Activated naive CD4-positive, alpha-beta T cell treated with anti-CD3 and anti-CD28 coated beads, Interleukin-2, amount 50 U/mL, for 72 hours (primary cell): Measurements from ENCODE around the gene PPP3R1. TPM values are rescaled to one million over a fixed set of nuclear protein-coding genes. Genes with fewer than 3 reads are reported as not detected.

Source experiments
- ATAC-seq, 2 donors: fragments of 150-1000 bp; cut with Tn5 transposase; 2 replicates each; pipeline ENCODE4 v1.10.0; 2021; ENCODE audit warnings: mild to moderate bottlenecking in 2 of 2, moderate library complexity in 2 of 2
- DNase-seq, 2 donors: peaks; one replicate each; pipeline ENCODE4 v3.0.0; 2021 to 2022; ENCODE audit warnings: low spot score in 2 of 2
- H3K27ac Mint-ChIP-seq, 2 donors: one replicate each; pipeline ENCODE4 v1.8.0; 2022; ENCODE audit warnings: mild to moderate bottlenecking in 2 of 2, mixed read lengths in 2 of 2
- H3K36me3 Mint-ChIP-seq, 2 donors: one replicate each; pipeline ENCODE4 v1.8.0; 2022; ENCODE audit warnings: mixed read lengths in 2 of 2
- H3K9me3 Mint-ChIP-seq, 2 donors: one replicate each; pipeline ENCODE4 v1.8.0; 2022; ENCODE audit warnings: mixed read lengths in 2 of 2
- total RNA-seq, 2 donors: library from RNA; stranded (reverse); gene quantifications; one replicate each; pipeline ENCODE4 v1.2.3, GENCODE V29; 2022

PPP3R1 gene
- total RNA-seq, 2 donors from 2014 or later = 61.5 to 69.1 TPM

DNA sequence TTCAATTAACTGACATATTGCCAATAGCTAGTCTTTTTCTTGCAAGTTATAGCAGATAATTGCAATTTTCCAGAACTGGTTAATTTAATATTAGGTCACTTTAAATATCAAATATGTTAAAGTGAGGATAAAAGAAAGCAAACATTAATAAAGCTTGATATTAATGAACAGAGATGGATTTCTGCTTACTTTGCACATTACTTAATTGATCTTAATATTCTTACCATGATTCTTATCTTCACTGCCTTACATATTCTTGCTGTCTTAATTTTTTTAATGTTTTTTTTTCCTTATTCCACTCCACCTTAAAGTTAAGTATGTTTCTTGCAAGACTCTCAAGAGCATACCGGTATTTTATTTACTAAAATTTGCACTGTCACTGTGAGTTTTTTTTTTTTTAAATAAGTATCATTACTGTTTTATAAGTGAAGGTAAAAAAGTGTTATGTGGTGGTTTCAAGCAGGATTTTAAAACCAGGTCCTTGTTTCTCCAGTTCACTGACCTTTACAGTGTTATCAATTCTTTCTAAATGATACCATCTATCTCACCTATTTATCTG lies 33.9 kb downstream of the PPP3R1 start:
- Mint-ChIP-seq H3K9me3 (no peaks in the 10 kb centered on the region), H3K36me3 (peaks cover 0 to 20% of the 10 kb centered on the region in 2 donors), H3K27ac (no peak overlapping the region)
- ATAC-seq = no peak
- DNase-seq = no peak

DNA sequence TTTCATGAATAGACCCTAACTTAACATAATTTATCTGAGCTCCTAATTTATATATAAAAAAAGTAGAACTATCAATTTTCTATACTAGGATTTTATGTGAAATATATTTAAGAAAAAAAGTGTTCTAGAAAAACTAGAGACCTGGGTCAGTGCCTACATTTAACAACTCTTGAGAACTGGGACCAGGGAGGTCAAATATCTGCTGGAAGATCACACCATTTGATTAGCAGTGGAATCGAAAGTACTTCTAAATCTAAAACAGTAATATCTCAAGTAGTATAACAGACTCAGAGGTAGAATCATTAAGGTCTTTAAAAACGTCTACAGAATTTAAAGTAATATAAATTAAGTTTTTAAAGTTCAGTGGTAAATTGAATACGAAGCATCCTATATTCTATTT lies 34.6 kb downstream of the PPP3R1 start:
- no peak overlapping the region for H3K27ac Mint-ChIP-seq
- no peaks in the 10 kb centered on the region for H3K9me3 Mint-ChIP-seq
- ATAC-seq = no peak
- no peak for DNase-seq
- peaks cover 0 to 20% of the 10 kb centered on the region in 2 donors for H3K36me3 Mint-ChIP-seq

DNA sequence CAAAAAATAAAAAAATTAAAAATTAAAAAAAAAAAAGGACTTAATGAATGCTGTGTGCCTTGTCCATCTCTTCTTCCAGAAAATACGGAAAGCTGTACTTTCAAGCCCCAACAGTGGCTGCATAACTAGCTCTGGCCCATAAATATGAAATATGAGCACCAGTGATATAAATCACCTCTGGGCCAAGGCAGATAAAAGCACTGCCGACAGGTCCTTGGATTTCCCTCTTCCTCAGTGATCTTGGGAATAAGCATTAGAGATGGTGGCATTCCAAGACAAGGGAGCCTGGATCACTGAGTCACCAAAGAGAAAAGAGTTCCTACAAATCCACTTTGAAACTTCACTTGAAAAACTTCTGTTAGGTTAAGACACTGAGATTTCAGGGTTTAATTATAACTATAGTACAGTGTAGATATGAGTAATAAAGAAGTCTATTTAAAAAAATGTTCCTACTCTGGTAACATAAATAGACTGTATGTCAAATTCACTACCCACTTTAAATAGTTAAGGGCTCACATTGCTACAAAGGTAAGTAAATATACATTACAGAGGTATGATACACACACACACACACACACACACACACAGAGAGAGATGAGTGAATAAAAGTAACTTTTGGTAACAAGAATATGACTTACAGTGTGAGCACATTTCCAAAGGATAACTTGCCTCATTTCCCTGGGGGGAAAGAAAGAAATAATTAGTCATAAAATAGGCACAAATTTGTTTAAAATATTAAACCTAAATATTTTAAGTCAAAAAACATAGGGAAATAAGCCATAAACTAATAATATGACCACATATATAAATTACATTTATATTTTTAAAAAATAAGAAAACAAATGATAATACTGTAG lies 35.6 kb downstream of the PPP3R1 start:
- DNase-seq = no peak
- Mint-ChIP-seq H3K36me3 (peaks cover 5 to 21% of the 10 kb centered on the region in 2 donors), H3K27ac (no peak overlapping the region), H3K9me3 (no peaks in the 10 kb centered on the region)
- peak in 1 of 2 donors; percentile 61 for ATAC-seq

DNA sequence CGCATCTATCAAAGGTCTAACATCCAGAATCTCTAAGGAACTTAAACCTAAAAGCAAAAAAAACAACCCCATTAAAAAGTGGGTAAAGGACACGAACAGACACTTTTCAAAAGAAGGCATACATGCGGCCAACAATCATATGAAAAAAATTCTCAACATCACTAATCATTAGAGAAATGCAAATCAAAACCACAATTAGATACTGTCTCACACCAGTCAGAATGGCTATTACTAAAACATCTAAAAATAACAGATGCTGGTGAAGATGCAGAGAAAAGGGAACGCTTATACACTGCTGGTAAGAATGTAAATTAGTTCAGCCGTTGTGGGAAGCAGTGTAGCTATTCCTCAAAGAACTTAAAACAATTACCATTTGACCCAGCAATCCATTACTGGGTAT lies 38.0 kb downstream of the PPP3R1 start:
- ATAC-seq (no peak), DNase-seq (no peak)
- Mint-ChIP-seq H3K36me3 (peaks cover 5 to 19% of the 10 kb centered on the region in 2 donors), H3K9me3 (no peaks in the 10 kb centered on the region), H3K27ac (no peak overlapping the region)

DNA sequence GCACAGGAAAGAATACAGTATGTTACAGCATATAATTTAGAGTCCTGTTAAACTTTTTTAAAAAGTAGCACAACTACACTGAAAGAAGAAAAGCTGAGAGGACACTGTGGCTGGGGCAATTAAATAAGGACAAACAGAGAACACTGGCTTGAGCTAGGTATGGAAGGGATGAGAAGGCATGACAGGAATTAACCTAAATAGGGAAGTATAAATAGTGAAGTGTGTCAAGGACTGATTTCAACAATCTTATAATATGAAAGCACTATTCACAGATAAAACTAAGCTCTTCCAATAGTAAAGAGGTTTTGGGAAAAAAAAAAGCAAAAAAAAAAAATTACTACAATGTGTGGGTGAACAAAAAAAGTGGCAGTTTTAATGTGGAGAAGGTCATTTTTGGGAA lies 45.5 kb downstream of the PPP3R1 start:
- Mint-ChIP-seq H3K9me3 (no peaks in the 10 kb centered on the region), H3K36me3 (peaks cover 0 to 14% of the 10 kb centered on the region in 2 donors), H3K27ac (no peak overlapping the region)
- no peak for DNase-seq
- no peak for ATAC-seq

DNA sequence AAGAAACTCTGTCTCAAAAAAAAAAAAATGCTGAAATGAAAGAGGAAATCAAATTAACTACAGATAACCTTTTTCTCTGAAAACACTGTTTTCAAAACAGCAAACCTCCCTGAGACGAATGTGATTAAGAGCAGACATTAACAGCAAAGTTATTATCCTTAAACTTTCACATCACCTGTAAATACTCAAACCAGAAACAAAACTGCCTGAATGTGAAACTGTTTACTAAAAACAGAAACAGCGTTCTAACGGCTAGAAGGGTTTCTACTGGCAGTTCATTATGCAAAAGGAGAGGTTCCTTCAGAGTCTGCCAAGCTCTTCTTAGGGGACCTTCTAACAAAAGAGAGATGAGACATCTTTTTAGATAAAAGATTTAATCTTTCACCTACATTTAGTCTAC lies 48.7 kb downstream of the PPP3R1 start:
- peaks cover 0 to 9% of the 10 kb centered on the region in 2 donors for H3K36me3 Mint-ChIP-seq
- no peaks in the 10 kb centered on the region for H3K9me3 Mint-ChIP-seq
- peak overlapping the region; percentile 74 to 95 for H3K27ac Mint-ChIP-seq
- DNase-seq (no peak), ATAC-seq (peak; percentile 86 to 97)

DNA sequence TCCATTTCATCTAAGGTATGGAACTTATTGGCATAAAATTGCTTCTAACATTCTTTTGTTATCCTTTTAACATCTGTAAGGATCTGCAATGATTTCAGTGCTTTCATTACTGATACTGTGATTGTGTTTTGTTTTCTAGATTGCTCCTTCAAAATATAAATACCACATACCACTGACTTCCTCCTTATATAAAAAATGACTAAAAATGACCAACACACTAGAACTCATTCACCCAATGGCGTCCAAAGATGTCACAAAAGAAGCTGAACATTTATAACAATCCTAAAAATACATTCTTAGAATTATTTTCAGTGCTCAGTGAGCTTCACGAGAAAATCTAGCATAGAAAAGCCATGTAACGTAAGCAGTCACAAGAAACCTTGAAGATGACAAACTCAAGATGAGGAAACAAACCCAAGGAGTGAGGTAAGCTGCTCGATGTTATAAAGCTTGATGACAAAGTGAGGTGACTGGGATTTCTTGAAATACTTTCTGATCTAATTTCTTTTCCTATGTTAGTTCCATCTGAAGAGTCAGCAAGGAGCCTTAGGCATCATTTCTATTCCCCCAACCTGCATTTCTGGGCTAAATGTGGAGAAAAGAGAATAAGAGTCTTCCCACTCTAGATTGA lies 52.1 kb downstream of the PPP3R1 start:
- Mint-ChIP-seq H3K27ac (no peak overlapping the region), H3K36me3 (peaks cover 0 to 6% of the 10 kb centered on the region in 2 donors), H3K9me3 (no peaks in the 10 kb centered on the region)
- ATAC-seq = no peak
- DNase-seq = no peak

DNA sequence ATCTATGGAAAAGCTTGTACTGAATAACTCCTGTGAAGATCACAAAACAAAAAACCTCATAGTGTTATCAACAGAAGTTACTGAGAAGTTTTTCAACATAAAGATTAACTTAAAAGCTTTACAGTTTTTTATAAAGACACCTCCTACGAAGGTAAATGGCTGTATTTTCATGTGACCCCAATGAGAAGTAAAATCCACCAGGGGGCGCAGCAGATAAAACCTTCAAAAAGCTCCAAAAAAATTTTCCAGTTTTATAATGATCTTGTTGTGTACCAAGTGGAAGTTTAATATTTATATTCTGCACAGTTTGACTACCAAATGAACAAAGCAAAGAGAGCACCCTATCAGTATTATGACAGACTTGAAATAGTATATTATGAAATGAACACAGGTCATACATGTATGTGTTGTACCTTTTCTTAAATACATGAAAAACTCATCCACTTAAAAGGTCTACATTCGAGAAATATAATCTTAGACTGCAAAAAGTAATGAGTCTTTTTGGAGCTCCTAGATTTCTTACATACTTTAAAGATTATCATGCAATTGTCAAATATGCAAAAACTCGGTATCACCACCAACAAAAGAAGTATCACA lies 56.1 kb downstream of the PPP3R1 start:
- DNase-seq (peak in 1 of 2 donors; percentile 37), ATAC-seq (peak; percentile 29 to 31)
- Mint-ChIP-seq H3K9me3 (no peaks in the 10 kb centered on the region), H3K36me3 (no peaks in the 10 kb centered on the region), H3K27ac (peak overlapping the region in 1 of 2 donors; percentile 74)

DNA sequence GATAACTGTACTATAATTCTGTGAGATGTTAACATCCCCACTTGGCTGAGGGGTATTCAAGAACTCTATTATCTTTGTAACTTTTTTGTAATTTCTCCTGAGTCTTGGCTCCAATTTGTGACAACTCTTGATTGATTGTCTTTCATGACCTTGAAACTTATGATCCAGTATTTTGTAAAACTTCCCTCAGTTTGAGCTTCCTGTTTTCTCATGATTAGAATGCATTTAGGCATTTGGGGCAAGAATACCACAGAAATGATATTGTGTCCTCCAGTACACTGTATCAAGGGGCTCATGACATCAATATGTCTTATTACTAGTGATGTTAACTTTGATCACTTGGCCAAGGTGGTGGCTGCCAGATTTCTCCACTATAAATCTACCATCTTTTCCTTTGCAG lies 57.2 kb downstream of the PPP3R1 start:
- DNase-seq (no peak), ATAC-seq (no peak)
- Mint-ChIP-seq H3K27ac (no peak overlapping the region), H3K9me3 (no peaks in the 10 kb centered on the region), H3K36me3 (no peaks in the 10 kb centered on the region)

DNA sequence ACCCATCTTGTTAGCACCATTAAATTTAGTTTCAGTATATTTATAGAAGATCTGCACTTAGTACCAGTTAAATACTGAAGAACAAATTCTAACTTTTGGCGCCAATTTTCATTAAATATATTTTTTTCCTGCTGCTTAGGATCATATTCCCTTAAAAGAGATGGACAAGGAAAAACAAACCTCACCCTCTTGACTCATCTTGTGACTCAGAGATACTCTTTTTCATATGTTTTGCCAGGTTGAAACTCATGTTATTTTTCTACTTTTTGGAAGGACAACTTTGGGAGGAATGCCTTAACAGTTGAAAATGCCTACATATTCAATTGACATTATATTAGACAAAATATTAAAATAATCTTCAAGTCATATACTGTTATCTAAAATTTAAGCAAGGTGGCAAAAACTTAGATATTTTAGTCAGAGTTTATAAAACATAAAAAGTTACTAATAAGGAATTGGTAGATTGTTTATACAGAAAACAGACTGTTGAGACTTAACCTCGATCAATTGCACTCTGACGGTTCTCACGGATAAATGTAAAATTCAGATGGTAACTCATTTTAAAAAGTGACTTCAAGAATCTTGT lies 58.5 kb downstream of the PPP3R1 start:
- no peaks in the 10 kb centered on the region for H3K36me3 Mint-ChIP-seq
- ATAC-seq (no peak), DNase-seq (no peak)
- no peak overlapping the region for H3K27ac Mint-ChIP-seq
- H3K9me3 Mint-ChIP-seq = no peaks in the 10 kb centered on the region

DNA sequence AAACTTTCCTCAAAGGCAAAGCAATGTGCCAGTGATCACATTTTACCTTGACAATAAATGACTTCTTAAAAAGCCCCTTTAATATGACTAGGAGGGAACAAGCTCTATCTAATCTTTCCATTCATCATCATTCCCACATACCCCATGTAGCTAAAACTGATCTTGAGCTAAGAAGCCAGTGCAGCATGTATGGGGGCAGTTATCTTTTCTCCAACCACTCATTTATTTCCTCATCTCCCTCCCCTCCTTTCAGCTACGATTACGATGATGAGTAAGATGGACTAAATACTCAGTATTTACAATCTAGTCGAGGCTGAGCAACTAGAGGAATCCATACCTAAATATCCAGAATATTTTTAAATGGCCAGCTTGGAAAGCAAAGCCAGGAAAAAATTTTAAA lies 59.2 kb downstream of the PPP3R1 start:
- peak overlapping the region in 1 of 2 donors; percentile 2 for H3K27ac Mint-ChIP-seq
- DNase-seq (no peak), ATAC-seq (peak in 1 of 2 donors; percentile 53)
- H3K9me3 Mint-ChIP-seq = no peaks in the 10 kb centered on the region
- no peaks in the 10 kb centered on the region for H3K36me3 Mint-ChIP-seq

DNA sequence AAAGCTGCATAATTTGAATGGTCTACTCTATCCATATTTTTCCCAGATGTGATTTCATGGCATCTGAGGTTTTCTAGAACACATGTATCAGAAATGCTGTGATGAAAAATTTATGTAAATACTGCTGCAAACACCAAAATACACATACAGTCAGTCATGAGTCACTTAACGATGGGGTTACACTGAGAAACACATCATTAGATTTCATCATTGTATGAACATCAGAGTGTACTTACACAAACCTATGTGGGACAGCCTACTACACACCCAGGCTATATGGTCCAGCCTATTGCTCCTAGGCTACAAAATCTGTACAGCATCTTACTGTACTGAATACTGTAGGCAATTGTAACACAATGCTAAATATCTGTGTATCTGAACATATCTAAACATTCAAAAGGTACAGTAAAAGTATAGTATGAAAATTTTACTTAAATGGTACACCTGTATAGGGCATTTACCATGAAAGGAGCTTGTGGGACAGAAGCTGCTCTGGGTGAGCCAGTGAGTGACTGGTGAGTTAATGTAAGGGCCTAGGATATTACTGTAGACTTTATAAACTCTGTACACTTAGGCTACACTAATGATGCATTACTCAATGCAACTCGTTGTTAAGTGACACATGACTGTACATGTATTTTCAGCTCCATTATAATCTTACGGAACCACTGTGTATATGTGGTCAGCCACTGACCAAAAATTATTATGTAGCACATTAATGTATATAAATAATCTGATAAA lies 61.2 kb downstream of the PPP3R1 start:
- no peaks in the 10 kb centered on the region for H3K36me3 Mint-ChIP-seq
- ATAC-seq = peak; percentile 80 to 90
- DNase-seq = no peak
- H3K9me3 Mint-ChIP-seq = no peaks in the 10 kb centered on the region
- H3K27ac Mint-ChIP-seq = no peak overlapping the region

DNA sequence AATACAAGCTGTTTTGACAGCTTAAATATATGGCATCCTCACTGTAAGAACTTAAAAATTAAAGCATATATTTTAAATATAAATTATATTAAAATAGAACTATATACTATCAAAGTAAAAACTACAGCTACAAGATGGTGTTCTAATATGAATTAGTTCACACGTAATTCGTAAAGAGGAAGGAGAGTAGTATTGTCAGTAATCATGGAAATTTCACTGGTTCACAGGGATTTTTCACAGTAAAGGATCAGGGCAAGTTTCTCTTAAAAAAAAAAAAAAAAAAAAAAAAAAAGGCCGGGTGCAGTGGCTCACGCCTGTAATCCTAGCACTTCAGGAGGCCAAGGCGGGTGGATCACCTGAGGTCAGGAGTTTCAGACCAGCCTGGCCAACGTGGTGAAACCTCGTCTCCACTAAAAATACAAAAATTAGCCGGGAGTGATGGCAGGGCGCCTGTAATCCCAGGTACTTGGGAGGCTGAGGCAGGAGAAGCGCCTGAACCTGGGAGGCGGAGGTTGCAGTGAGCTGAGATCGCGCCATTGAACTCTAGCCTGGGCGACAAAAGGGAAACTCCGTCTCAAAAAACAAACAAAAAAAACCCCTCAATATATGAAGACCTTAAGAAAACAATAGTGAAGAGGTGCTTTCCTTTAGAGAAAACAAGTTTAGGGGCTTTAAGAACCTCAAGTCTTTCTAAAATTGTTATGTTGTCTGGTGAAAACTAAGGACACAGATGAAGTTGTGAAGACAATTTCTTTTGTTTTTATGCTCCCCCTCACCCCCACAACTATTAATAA lies 62.1 kb downstream of the PPP3R1 start:
- Mint-ChIP-seq H3K27ac (no peak overlapping the region), H3K9me3 (no peaks in the 10 kb centered on the region), H3K36me3 (peaks cover 4 to 5% of the 10 kb centered on the region in 2 donors)
- no peak for DNase-seq
- ATAC-seq = no peak

DNA sequence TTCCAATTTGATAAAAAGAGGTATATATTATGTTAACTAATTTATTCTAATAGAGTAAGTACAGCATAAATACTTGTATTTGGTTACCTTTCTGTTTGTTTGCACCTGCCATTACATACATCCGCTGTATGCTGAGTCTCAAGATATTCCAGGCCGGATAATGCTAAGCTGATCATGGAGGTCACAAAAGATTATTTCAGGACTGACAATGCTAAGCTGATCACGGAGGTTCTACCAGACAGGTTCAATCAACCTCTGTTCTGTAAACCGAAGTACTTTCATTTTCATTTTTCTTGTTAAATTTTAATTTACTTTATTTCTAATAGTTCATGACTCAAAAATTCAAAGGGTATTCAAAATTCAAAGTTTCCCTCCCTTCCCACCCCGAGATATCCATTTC lies 63.5 kb downstream of the PPP3R1 start:
- Mint-ChIP-seq H3K27ac (peak overlapping the region in 1 of 2 donors; percentile 72), H3K36me3 (peaks cover 4 to 11% of the 10 kb centered on the region in 2 donors), H3K9me3 (no peaks in the 10 kb centered on the region)
- DNase-seq (no peak), ATAC-seq (no peak)

DNA sequence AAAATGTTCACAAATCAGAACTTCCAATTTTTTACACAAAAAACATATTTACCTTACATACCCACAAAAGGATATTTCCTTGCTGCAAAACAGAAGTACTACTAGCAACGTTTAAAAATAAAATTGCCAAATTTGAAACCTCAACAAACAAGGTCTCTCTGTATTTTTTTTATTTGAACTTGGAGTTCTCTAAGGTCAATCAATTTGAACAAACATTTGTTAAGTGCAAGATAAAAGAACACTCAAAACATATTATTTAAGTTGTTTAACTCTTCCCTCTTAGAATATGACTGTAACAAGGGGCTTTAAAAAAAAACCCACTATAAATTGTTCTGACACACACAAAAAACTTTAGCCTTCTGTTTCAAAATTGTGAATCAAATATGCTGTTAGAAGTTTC lies 65.0 kb downstream of the PPP3R1 start:
- DNase-seq (no peak), ATAC-seq (no peak)
- Mint-ChIP-seq H3K27ac (peak overlapping the region in 1 of 2 donors; percentile 30), H3K9me3 (no peaks in the 10 kb centered on the region), H3K36me3 (peaks cover 4 to 11% of the 10 kb centered on the region in 2 donors)
